ENCODE results near the gene CFAP74.

Gene CFAP74

GRCh38 chr1:1901641-1902294 is 101.8 kb downstream of the CFAP74 start:
- no peaks in the 10 kb centered on the region for H3K79me2 ChIP-seq (ENCODE audit: insufficient read depth, low read length)
- H3K9ac ChIP-seq (ENCODE audit: low read depth, low read length, poor library complexity, severe bottlenecking): peak overlapping the region; percentile 30
- H3K9me2 ChIP-seq (replicated peaks; ENCODE audit: low read depth, low read length): no peaks in the 10 kb centered on the region
- TF ChIP-seq CTCF (conservative IDR thresholded peaks at IDR 0.05; ENCODE audit: low read length) (no peak), EZH2phosphoT487 (IDR thresholded peaks at IDR 0.05; ENCODE audit: borderline replicate concordance) (no peak)
- H3K36me3 ChIP-seq (ENCODE audit: insufficient read depth, low read length): no peaks in the 10 kb centered on the region
- H2AFZ ChIP-seq (ENCODE audit: low read length): no peak overlapping the region
- H3K4me2 ChIP-seq (ENCODE audit: low read depth, low read length, poor library complexity, severe bottlenecking): no peak overlapping the region
- H3K4me1 ChIP-seq (ENCODE audit: insufficient read depth, low read length, poor library complexity, severe bottlenecking): peaks cover 37% of the 10 kb centered on the region
- no peaks in the 10 kb centered on the region for H3K27me3 ChIP-seq (ENCODE audit: insufficient read depth, low read length, poor library complexity, severe bottlenecking)
- no peaks in the 10 kb centered on the region for H3F3A ChIP-seq (ENCODE audit: low read depth)
- no peaks in the 10 kb centered on the region for H4K20me1 ChIP-seq (ENCODE audit: insufficient read depth, low read length, poor library complexity, severe bottlenecking)
- no peaks in the 10 kb centered on the region for H3K9me3 ChIP-seq (ENCODE audit: insufficient read depth, low read depth, low read length)
- no peak overlapping the region for H3K4me3 ChIP-seq (ENCODE audit: low read length, poor library complexity, severe bottlenecking)

- H3K4me2 ChIP-seq (ENCODE audit: low read depth, low read length, poor library complexity, severe bottlenecking): no peak overlapping the region
- H3K4me3 ChIP-seq (ENCODE audit: low read length, poor library complexity, severe bottlenecking): no peak overlapping the region
- H3K79me2 ChIP-seq (ENCODE audit: insufficient read depth, low read length): no peaks in the 10 kb centered on the region
- H3F3A ChIP-seq (ENCODE audit: low read depth): no peaks in the 10 kb centered on the region
- TF ChIP-seq CTCF (conservative IDR thresholded peaks at IDR 0.05; ENCODE audit: low read length) (no peak), EZH2phosphoT487 (IDR thresholded peaks at IDR 0.05; ENCODE audit: borderline replicate concordance) (no peak)
- no peak overlapping the region for H2AFZ ChIP-seq (ENCODE audit: low read length)
- H3K4me1 ChIP-seq (ENCODE audit: insufficient read depth, low read length, poor library complexity, severe bottlenecking): peaks cover 39% of the 10 kb centered on the region
- H3K9ac ChIP-seq (ENCODE audit: low read depth, low read length, poor library complexity, severe bottlenecking): peak overlapping the region; percentile 30
- no peaks in the 10 kb centered on the region for H3K27me3 ChIP-seq (ENCODE audit: insufficient read depth, low read length, poor library complexity, severe bottlenecking)
- no peaks in the 10 kb centered on the region for H3K36me3 ChIP-seq (ENCODE audit: insufficient read depth, low read length)
- H4K20me1 ChIP-seq (ENCODE audit: insufficient read depth, low read length, poor library complexity, severe bottlenecking): no peaks in the 10 kb centered on the region
- H3K9me3 ChIP-seq (ENCODE audit: insufficient read depth, low read depth, low read length): no peaks in the 10 kb centered on the region
- H3K9me2 ChIP-seq (replicated peaks; ENCODE audit: low read depth, low read length): no peaks in the 10 kb centered on the region
Measured at GRCh38 chr1:1900883-1901640, 102.5 kb downstream of the CFAP74 start.

DNA sequence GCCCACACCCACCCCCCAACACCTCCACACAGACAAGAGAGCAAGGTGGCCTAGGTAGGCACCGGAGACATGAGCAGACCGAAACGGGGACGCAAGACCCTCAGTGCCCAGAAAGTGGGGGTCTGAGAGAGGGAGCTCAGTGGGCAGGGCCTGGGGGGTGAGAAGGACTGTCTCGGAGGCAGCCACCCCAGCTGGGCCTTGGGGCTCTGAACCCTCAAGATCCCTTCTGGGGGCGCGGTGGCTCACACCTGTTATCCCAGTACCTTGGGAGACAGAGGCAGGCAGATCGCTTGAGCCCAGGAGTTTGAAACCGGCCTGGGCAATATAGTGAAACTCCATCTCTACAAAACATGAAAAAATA is 103.6 kb downstream of the CFAP74 start:
- Histone ChIP-seq H3K79me2 (ENCODE audit: insufficient read depth, low read length) (no peaks in the 10 kb centered on the region), H3K9me3 (ENCODE audit: insufficient read depth, low read depth, low read length) (no peaks in the 10 kb centered on the region), H3K36me3 (ENCODE audit: insufficient read depth, low read length) (no peaks in the 10 kb centered on the region), H3K9me2 (replicated peaks; ENCODE audit: low read depth, low read length) (no peaks in the 10 kb centered on the region), H3K4me2 (ENCODE audit: low read depth, low read length, poor library complexity, severe bottlenecking) (peak overlapping the region; percentile 75), H3K9ac (ENCODE audit: low read depth, low read length, poor library complexity, severe bottlenecking) (peak overlapping the region; percentile 69), H2AFZ (ENCODE audit: low read length) (no peak overlapping the region), H3F3A (ENCODE audit: low read depth) (no peaks in the 10 kb centered on the region), H3K4me3 (ENCODE audit: low read length, poor library complexity, severe bottlenecking) (peak overlapping the region; percentile 51), H3K4me1 (ENCODE audit: insufficient read depth, low read length, poor library complexity, severe bottlenecking) (peaks cover 50% of the 10 kb centered on the region), H3K27me3 (ENCODE audit: insufficient read depth, low read length, poor library complexity, severe bottlenecking) (no peaks in the 10 kb centered on the region), H4K20me1 (ENCODE audit: insufficient read depth, low read length, poor library complexity, severe bottlenecking) (no peaks in the 10 kb centered on the region)
- TF ChIP-seq CTCF (conservative IDR thresholded peaks at IDR 0.05; ENCODE audit: low read length) (no peak), EZH2phosphoT487 (IDR thresholded peaks at IDR 0.05; ENCODE audit: borderline replicate concordance) (no peak)
